PC-9 (cell line): Measurements from ENCODE around the gene FASTK. TPM values are rescaled to one million over a fixed set of nuclear protein-coding genes. Genes with fewer than 3 reads are reported as not detected.
"Not testable (repeated sequence)": the region's sequence is repeated elsewhere in the genome, so short reads cannot be mapped to it uniquely, and the experiment has no call there.

ENCODE experiments used
- BruUV-seq: library from RNA; stranded (reverse); fragments of 400-500 nt; replicated peaks from 2 replicates; lab custom pipeline; 2021; lab: Mats Ljungman, UMichigan
- CTCF ChIA-PET: fragments of 300-600 bp; sonication (Branson Sonifier 250); formaldehyde crosslinking; loops from one replicate; lab custom pipeline; 2022; ENCODE audit warnings: antibody characterized with exemption; lab: Charles Lee
- POLR2A ChIA-PET: fragments of 300-600 bp; sonication (Branson Sonifier 250); formaldehyde crosslinking; loops from one replicate; lab custom pipeline; 2022; ENCODE audit warnings: antibody characterized with exemption; ENCODE audit not compliant: unreplicated experiment; lab: Charles Lee
- DNase-seq, 2 experiments: peaks; one replicate each; pipeline versions ENCODE4 v3.0.0 to v3.0.0-alpha.2; 2015 to 2022; ENCODE audit warnings: mixed read lengths in 1 of 2
- H2AFZ ChIP-seq: fragments of 200-600 bp; sonication (generic); 2 replicates; pipeline ENCODE4 v1.8.1; 2017; ENCODE audit warnings: antibody characterized with exemption
- H3F3A ChIP-seq: fragments of 200-600 bp; sonication (generic); 2 replicates; pipeline ENCODE4 v1.8.1; 2017; ENCODE audit warnings: antibody characterized with exemption, mild to moderate bottlenecking, low read depth; ENCODE audit not compliant: insufficient read depth
- H3K27ac ChIP-seq: fragments of 200-600 bp; sonication (generic); 2 replicates; pipeline ENCODE4 v1.6.1; 2016; ENCODE audit warnings: mixed run types
- H3K27me3 ChIP-seq: fragments of 200-600 bp; sonication (generic); 2 replicates; pipeline ENCODE4 v1.6.1; 2016; ENCODE audit warnings: low read depth, mixed run types; ENCODE audit not compliant: insufficient read depth
- H3K36me3 ChIP-seq: fragments of 200-600 bp; sonication (generic); 2 replicates; pipeline ENCODE4 v1.6.1; 2016; ENCODE audit warnings: low read depth, mixed run types
- H3K4me1 ChIP-seq: fragments of 200-600 bp; sonication (generic); replicated peaks from 2 replicates; pipeline ENCODE4 v1.6.1; 2016; ENCODE audit warnings: mixed run types; ENCODE audit not compliant: insufficient read depth
- H3K4me2 ChIP-seq: fragments of 200-600 bp; sonication (generic); 2 replicates; pipeline ENCODE4 v1.6.1; 2017; ENCODE audit warnings: mixed run types
- H3K4me3 ChIP-seq: fragments of 200-600 bp; sonication (generic); 2 replicates; pipeline ENCODE4 v1.6.1; 2016; ENCODE audit warnings: mixed run types
- H3K79me2 ChIP-seq: fragments of 200-600 bp; sonication (generic); 2 replicates; pipeline ENCODE4 v1.6.1; 2017; ENCODE audit warnings: low read depth, mixed run types
- H3K9me2 ChIP-seq: fragments of 200-600 bp; sonication (generic); 2 replicates; pipeline ENCODE4 v1.8.1; 2017; ENCODE audit warnings: mild to moderate bottlenecking; ENCODE audit not compliant: insufficient read depth
- H3K9me3 ChIP-seq: fragments of 200-600 bp; sonication (generic); 2 replicates; pipeline ENCODE4 v1.8.1; 2016; ENCODE audit warnings: low read depth; ENCODE audit not compliant: insufficient read depth
- H4K20me1 ChIP-seq: fragments of 200-600 bp; sonication (generic); 2 replicates; pipeline ENCODE4 v1.8.1; 2017; ENCODE audit not compliant: insufficient read depth
- CTCF ChIP-seq: fragments of 200-600 bp; sonication (generic); conservative IDR thresholded peaks from 2 replicates; pipeline ENCODE4 v1.6.1; 2017; ENCODE audit warnings: mixed run types, antibody characterized with exemption, mild to moderate bottlenecking, moderate library complexity
- EZH2 ChIP-seq: fragments of 200-600 bp; sonication (generic); IDR thresholded peaks from 2 replicates; pipeline ENCODE4 v1.8.0; 2017; ENCODE audit warnings: antibody characterized with exemption, low read depth
- intact Hi-C: fragments of 100-400 bp; cut with micrococcal nuclease; formaldehyde crosslinking; loops from one replicate; pipeline ENCODE4 v1.10.0; 2022; ENCODE audit not compliant: unreplicated experiment
- total RNA-seq: library from RNA; stranded (reverse); gene quantifications from 2 replicates; pipeline ENCODE4 v1.2.3, GENCODE V29; 2021

The FASTK gene
- total RNA-seq, 1 experiment from 2014 or later = 104 TPM

GRCh38 chr7:151031011-151031410 is 49.6 kb downstream of the FASTK start:
- DNase-seq = no peak
- Histone ChIP-seq H3K9me2 (no peaks in the 10 kb centered on the region), H3K79me2 (peaks cover 21% of the 10 kb centered on the region), H3K4me2 (no peak overlapping the region), H4K20me1 (no peaks in the 10 kb centered on the region), H3K9me3 (no peaks in the 10 kb centered on the region), H3K36me3 (no peaks in the 10 kb centered on the region), H2AFZ (no peak overlapping the region), H3K27ac (no peak overlapping the region), H3K27me3 (no peaks in the 10 kb centered on the region), H3K4me1 (peaks cover 30% of the 10 kb centered on the region), H3K4me3 (no peak overlapping the region), H3F3A (peaks cover 7% of the 10 kb centered on the region; the same call in 1 of the 2 replicates)
- ChIA-PET POLR2A (no interaction called here), CTCF (no interaction called here)
- TF ChIP-seq CTCF = no peak
- TF ChIP-seq EZH2 = no peak
- intact Hi-C loops = no loop called here
- no TSS peak for BruUV-seq

DNA sequence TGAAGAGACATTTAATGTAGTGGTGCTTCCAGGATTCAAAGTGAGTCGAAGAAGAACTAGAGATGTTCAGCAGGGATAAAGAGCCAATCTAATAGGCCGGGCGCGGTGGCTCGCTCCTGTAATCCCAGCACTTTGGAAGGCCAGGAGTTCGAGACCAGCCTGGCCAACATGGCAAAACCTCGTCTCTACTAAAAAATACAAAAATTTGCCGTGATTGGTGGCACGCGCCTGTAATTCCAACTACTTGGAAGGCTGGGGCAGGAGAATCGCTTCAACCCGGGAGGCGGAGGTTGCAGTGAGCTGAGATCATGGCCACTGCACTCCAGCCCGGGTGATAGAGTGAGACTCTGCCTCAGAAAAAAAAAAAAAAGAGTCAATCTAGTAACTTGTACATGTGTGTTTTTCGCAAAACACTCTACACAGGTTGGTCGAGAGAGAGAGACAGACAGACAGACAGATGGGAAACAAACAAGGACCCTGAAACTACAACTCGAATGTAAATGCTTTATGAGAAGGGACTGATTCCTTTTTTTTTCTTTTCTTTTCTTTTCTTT is 51.6 kb downstream of the FASTK start:
- Histone ChIP-seq H4K20me1 (no peaks in the 10 kb centered on the region), H3K36me3 (no peaks in the 10 kb centered on the region), H3K4me1 (peaks cover 49% of the 10 kb centered on the region), H3K4me2 (peak overlapping the region; percentile 75), H2AFZ (peak overlapping the region; percentile 69), H3K27ac (peak overlapping the region; percentile 48), H3K27me3 (no peaks in the 10 kb centered on the region), H3K9me2 (no peaks in the 10 kb centered on the region), H3K79me2 (peaks cover 21% of the 10 kb centered on the region), H3K9me3 (no peaks in the 10 kb centered on the region), H3F3A (peaks cover 19% of the 10 kb centered on the region; the same call in 1 of the 2 replicates), H3K4me3 (peak overlapping the region; percentile 59)
- DNase-seq = no peak
- ChIA-PET CTCF (interaction anchor here (1.3 to 1.5 kb wide), 3 partner anchors 11 to 128 kb away, joined by 3 to 6 read pairs (median 4); no protein-coding TSS in a partner anchor), POLR2A (interaction anchor here (0.6 to 1.1 kb wide), 6 partner anchors 18 to 1255 kb away, joined by 3 to 13 read pairs (median 4); partner anchors contain the start of gene ZNF467)
- TF ChIP-seq EZH2 (no peak), CTCF (0 out of 2 replicates have a peak, but pooled peaks have one; percentile 18)
- TSS peak; percentile 59 for BruUV-seq
- intact Hi-C loops = loop anchor here (1.0 to 5.0 kb wide), 7 partner anchors 10 to 707 kb away; partner anchors contain the start of genes ACTR3C, AGAP3 and LRRC61

- peaks cover 19% of the 10 kb centered on the region; the same call in 1 of the 2 replicates for H3F3A ChIP-seq
- POLR2A ChIA-PET = interaction anchor here (0.6 to 1.1 kb wide), 13 partner anchors 19 to 1255 kb away, joined by 3 to 21 read pairs (median 4); partner anchors contain the start of genes CDK5 and ZNF467
- no peaks in the 10 kb centered on the region for H3K9me2 ChIP-seq
- DNase-seq = peak; percentile 99 to 100
- H4K20me1 ChIP-seq = no peaks in the 10 kb centered on the region
- no peaks in the 10 kb centered on the region for H3K9me3 ChIP-seq
- peak within 1 kb of the TSS; percentile 75 for H3K4me2 ChIP-seq
- no peaks in the 10 kb centered on the region for H3K36me3 ChIP-seq
- BruUV-seq = no TSS peak
- peak within 1 kb of the TSS; percentile 59 for H3K4me3 ChIP-seq
- H3K27ac ChIP-seq = peak within 1 kb of the TSS; percentile 59
- intact Hi-C loops = loop anchor here (1.0 to 5.0 kb wide), 7 partner anchors 11 to 706 kb away; partner anchors contain the start of genes ACTR3C, AGAP3 and LRRC61
- H2AFZ ChIP-seq = peak within 1 kb of the TSS; percentile 79
- H3K27me3 ChIP-seq = no peaks in the 10 kb centered on the region
- H3K79me2 ChIP-seq = peaks cover 21% of the 10 kb centered on the region
- CTCF ChIA-PET = interaction anchor here (0.6 to 1.5 kb wide), 7 partner anchors 10 to 127 kb away, joined by 3 to 8 read pairs (median 4); partner anchors contain the start of gene FASTK
- TF ChIP-seq EZH2 (no peak), CTCF (peak; percentile 73; the same call in 1 of the 2 replicates)
- H3K4me1 ChIP-seq = peaks cover 55% of the 10 kb centered on the region
Observed at GRCh38 chr7:151028131-151028947, 52.3 kb downstream of the FASTK start, which contains the start of gene ABCB8. ABCB8 (plus strand) TSS chr7:151028450; CDS start chr7:151028516, 66 bp downstream.

DNA sequence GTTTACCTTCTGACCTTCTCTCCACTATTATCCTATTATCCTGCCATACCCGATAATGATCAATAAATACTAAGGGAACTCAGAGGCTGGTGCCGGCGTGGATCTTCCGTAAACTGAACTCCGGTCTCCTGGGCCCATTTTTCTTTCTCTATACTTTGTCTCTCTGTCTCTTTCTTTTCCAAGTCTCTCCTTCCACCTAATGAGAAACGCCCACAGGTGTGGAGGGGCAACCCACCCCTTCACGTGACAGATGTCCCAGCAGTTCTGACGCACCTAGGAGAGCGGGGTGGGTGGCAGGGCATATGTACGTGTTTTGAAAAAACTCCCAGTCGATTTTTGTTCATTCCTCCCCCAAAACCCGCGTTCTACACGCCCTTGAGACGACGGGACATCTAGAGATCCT is 52.9 kb downstream of the FASTK start:
- Histone ChIP-seq H2AFZ (peak overlapping the region; percentile 79), H3K4me3 (peak overlapping the region; percentile 59), H3F3A (peaks cover 19% of the 10 kb centered on the region; the same call in 1 of the 2 replicates), H3K4me2 (peak overlapping the region; percentile 75), H3K79me2 (peaks cover 21% of the 10 kb centered on the region), H3K27ac (peak overlapping the region; percentile 59), H3K4me1 (peaks cover 55% of the 10 kb centered on the region)
- ChIA-PET CTCF (interaction anchor here (0.6 to 1.5 kb wide), 5 partner anchors 10 to 127 kb away, joined by 3 to 6 read pairs (median 3); partner anchors contain the start of gene FASTK), POLR2A (interaction anchor here (0.6 to 1.1 kb wide), 7 partner anchors 18 to 249 kb away, joined by 3 to 21 read pairs (median 5); partner anchors contain the start of gene CDK5)
- intact Hi-C loops = loop anchor here (1.0 to 5.0 kb wide), 7 partner anchors 12 to 705 kb away; partner anchors contain the start of genes ACTR3C, AGAP3 and LRRC61
- H3K27me3 ChIP-seq, H3K9me3 ChIP-seq, H3K36me3 ChIP-seq, DNase-seq, H3K9me2 ChIP-seq, H4K20me1 ChIP-seq: not testable (repeated sequence)
- BruUV-seq = TSS peak; percentile 95
